ENCODE data around the gene NR5A1.

The NR5A1 gene

GRCh38 chr9:124506931-124507879, at the start of gene NR5A1:
TSS of gene NR5A1 (minus strand) at chr9:124507399. CDS start at chr9:124503395, 4,004 bp downstream.
- DNase-seq (ENCODE audit: low read depth in 2 of 2): no peak

GRCh38 chr9:124555043-124555442, 47.8 kb upstream of the NR5A1 start:
- no peak for DNase-seq (ENCODE audit: low read depth in 2 of 2)

DNA sequence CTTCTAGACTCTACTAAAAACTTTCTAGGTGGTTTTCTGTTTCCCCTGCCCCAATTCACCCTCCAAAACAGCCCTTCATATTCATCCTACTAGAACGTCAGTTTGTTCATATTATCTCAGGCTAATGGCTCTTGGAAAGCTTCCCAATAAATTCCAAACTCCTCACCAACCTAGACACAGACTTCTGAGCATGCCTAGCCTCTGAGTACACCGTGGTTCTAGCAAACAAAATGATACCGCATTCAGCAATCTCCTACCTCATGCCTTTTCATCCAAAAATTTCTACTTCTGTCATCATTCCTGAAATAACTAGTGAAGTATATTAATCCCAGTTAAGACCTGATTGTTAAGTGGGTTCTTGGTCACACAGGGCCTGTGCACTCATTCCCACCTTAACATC, 46.5 kb upstream of the NR5A1 start:
- DNase-seq (ENCODE audit: low read depth in 2 of 2): no peak

DNA sequence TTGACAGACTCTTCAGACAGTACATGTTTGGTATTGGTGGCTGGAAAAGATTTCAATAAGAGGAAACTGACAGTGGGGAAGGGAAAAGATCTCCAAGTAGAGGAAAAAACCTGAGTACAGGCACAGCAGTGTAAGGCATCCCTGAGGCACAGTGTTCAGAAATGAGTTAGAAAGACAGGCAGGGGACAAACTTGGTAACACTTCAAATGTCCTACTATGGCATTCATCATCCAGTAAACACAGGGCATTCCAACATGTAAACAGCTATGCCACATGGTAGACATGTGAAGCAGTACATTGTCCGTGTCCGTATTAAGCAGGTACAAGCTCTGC, 45.0 kb upstream of the NR5A1 start:
- no peak for DNase-seq (ENCODE audit: low read depth in 2 of 2)

GRCh38 chr9:124551472-124552272, 44.5 kb upstream of the NR5A1 start:
- no peak for DNase-seq (ENCODE audit: low read depth in 2 of 2)

- no peak for DNase-seq (ENCODE audit: low read depth in 2 of 2)
Measured at GRCh38 chr9:124550072-124550471, 42.9 kb upstream of the NR5A1 start.

GRCh38 chr9:124549016-124549415, 41.8 kb upstream of the NR5A1 start:
- no peak for DNase-seq (ENCODE audit: low read depth in 2 of 2)

DNA sequence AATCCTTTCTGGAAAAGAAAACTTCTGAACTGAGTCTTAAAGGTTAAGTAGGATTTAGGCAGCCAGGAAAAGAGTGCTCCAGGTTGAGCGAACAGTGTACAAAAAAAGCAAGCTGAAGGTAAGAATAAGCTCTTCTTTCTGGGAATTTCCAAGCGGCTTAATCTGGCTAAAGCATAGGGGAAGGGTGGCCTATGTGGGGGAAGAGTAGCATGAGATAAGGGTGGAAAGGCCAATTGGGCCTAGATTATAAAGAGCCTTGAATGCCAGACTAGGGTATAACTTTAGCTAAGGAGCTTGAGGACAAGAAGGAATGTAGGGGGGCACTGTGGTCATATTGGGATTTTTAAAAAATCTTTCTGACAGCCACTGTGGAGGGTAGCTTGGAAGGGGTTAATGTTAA, 37.3 kb upstream of the NR5A1 start:
- DNase-seq (ENCODE audit: low read depth in 2 of 2): no peak

DNA sequence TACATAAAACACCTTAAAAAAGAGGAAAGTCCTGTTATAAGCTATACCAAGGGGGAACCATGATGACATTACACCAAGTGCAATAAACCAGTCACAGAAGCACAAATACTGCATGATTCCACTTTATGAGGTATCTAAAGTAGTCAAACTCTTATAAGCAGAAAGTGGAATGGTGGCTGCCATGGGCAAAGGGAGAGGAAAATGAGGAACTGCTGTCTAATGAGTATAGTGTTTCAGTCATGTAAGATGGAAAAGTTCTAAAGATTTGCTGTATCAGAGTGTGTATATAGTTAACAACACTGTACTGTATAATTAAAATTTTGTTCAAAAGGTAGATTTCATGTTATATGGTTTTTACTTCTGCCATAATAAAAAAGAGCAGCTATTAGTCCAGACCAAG, 34.6 kb upstream of the NR5A1 start:
- DNase-seq (ENCODE audit: low read depth in 2 of 2): no peak

DNA sequence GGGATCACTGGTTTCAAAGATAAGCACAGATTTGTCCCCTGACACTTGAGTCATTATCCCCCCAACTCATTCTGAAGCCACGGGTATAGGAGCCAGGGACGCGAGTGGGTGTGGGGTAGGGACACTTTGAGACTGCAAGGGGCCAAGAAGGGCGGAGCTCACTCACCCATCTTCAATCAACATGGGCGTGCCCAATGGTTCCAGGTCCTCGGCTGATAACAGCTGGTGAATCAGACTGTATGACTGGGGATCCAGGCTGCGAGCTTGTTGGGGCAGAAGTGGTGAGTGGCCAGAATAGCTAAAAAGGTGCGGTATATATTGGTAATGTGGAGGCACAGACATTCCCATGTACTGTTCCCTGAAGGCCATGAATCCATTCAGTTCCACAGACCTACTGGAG, 30.7 kb upstream of the NR5A1 start:
- DNase-seq (ENCODE audit: low read depth in 2 of 2): no peak

- no peak for DNase-seq (ENCODE audit: low read depth in 2 of 2)
Measured at GRCh38 chr9:124535846-124536245, 28.6 kb upstream of the NR5A1 start.

DNA sequence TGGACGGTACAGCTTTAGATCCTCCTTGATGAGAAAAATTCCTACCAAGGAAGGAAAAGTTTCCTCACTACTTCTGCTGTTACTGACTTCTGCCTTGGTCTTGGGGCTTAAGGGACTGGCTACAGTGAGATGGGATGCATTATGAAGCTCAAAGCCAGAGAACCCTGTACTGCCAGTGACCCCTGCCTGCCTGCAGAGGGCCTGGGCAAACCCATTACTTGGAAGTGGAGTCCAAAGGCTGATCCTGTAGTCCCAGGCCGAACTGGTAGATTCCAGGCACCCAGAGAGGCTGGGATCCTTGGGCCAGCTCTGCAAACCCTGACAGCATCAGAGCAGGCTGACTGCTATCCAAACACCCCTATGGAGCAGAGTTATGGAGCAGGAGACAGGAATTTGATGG, 25.7 kb upstream of the NR5A1 start:
- DNase-seq (ENCODE audit: low read depth in 2 of 2): no peak

DNA sequence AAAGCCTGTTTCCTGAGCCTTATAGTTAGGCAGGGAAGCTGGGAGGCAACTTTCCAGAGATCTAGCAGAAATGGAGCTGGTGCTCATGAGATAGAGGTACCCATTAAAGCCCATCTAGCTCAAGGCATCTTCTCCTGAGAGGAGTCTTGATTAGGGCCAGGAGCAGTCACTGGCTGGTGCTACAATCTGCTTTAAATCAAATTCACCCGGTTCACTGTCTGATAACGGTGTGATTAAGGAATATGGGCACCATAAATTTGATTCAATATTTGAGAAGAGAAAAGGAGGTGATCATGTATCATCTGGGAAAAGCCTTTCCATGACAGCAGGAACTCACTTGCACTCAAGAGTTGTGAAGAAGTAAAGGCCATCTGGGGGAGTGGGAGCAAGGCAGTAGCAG, 23.9 kb upstream of the NR5A1 start:
- DNase-seq (ENCODE audit: low read depth in 2 of 2): no peak

DNA sequence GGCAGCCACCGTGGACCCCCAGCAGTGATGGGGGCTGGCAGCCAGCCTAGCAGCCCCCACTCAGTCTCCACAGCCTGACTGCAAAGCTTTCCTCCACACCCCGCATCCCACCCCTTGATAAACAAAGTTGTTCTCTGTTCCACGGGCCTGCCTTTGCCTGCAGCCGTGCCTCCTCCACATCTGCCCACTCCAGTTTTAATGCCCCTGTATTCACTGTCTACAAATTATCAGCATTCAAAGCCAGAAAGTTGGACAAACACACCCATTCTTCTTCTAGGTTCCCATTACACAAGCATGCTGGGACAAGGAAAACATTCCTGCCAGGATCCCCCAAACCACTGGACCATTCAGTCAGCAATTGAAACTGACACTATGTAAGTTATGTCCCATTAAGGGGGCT, 23.0 kb upstream of the NR5A1 start:
- no peak for DNase-seq (ENCODE audit: low read depth in 2 of 2)

GRCh38 chr9:124527781-124528180, 20.6 kb upstream of the NR5A1 start:
- no peak for DNase-seq (ENCODE audit: low read depth in 2 of 2)

- no peak for DNase-seq (ENCODE audit: low read depth in 2 of 2)
Measured at GRCh38 chr9:124526174-124526573, 19.0 kb upstream of the NR5A1 start.

- no peak for DNase-seq (ENCODE audit: low read depth in 2 of 2)
Measured at GRCh38 chr9:124522121-124523098, 15.2 kb upstream of the NR5A1 start.

GRCh38 chr9:124521142-124521541, 13.9 kb upstream of the NR5A1 start:
- DNase-seq (ENCODE audit: low read depth in 2 of 2): no peak

GRCh38 chr9:124520206-124520596, 13.0 kb upstream of the NR5A1 start:
- no peak for DNase-seq (ENCODE audit: low read depth in 2 of 2)

GRCh38 chr9:124518116-124518515, 10.9 kb upstream of the NR5A1 start:
- no peak for DNase-seq (ENCODE audit: low read depth in 2 of 2)

GRCh38 chr9:124517600-124517999, 10.4 kb upstream of the NR5A1 start:
- no peak for DNase-seq (ENCODE audit: low read depth in 2 of 2)

DNA sequence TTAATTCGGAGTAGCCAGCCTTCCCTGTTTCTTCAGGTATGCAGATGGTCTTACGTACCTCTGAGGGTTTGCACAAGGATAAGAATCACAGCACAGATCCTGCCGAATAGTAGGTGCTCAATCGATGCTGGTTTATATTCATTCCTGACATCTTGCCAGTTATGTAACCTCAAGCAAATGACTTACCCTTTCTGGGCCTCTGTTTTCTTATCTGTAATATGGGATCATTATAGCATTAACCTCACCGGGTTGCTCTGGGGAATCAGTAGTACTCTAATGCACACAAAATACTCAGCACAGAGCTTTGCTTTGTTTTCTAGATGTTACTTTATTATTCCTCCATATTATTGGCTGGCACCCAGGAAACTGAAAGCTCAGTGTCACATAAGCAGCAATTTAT, 7.7 kb upstream of the NR5A1 start:
- DNase-seq (ENCODE audit: low read depth in 2 of 2): no peak
